Measurements from ENCODE around the gene BSN.

- no peak for TF ChIP-seq REST (IDR thresholded peaks at IDR 0.05; ENCODE audit: insufficient read depth in 1 of 2, low read depth in 2 of 2, low read length in 2 of 2)
- TF ChIP-seq TAF1 (IDR thresholded peaks at IDR 0.05; ENCODE audit: borderline replicate concordance, insufficient read depth, low read length) = no peak
- no peak for TF ChIP-seq SIN3A (IDR thresholded peaks at IDR 0.05; ENCODE audit: borderline replicate concordance, insufficient read depth, low read length)
Observed at GRCh38 chr3:49614936-49615335, 60.7 kb downstream of the BSN start.
